ENCODE results near the gene MYO1A.

MYO1A gene

GRCh38 chr12:57016348-57016747 is 33.6 kb downstream of the MYO1A start, which contains the start of gene TAC3:
TAC3 (minus strand) TSS chr12:57016529; CDS start chr12:57015797, 732 bp downstream.
- DNase-seq (ENCODE audit: low read depth in 3 of 3), result no peak

GRCh38 chr12:57012600-57013465 is 37.1 kb downstream of the MYO1A start:
- no peak for DNase-seq (ENCODE audit: low read depth in 3 of 3)

GRCh38 chr12:57011438-57012424 is 38.2 kb downstream of the MYO1A start:
- no peak for DNase-seq (ENCODE audit: low read depth in 3 of 3)

- DNase-seq (ENCODE audit: low read depth in 3 of 3), result no peak
Observed at GRCh38 chr12:57010627-57011247, 39.2 kb downstream of the MYO1A start.

GRCh38 chr12:57009949-57010626 is 39.8 kb downstream of the MYO1A start:
- DNase-seq (ENCODE audit: low read depth in 3 of 3), result no peak

- DNase-seq (ENCODE audit: low read depth in 3 of 3), result no peak
Observed at GRCh38 chr12:57008178-57008577, 41.8 kb downstream of the MYO1A start.

GRCh38 chr12:57006809-57007475 is 43.0 kb downstream of the MYO1A start:
- no peak for DNase-seq (ENCODE audit: low read depth in 3 of 3)

- DNase-seq (ENCODE audit: low read depth in 3 of 3), result peak in 2 of 3 donors; percentile 26 to 68
Observed at GRCh38 chr12:57005980-57006808, 43.7 kb downstream of the MYO1A start, which contains the start of gene ZBTB39. ZBTB39 (minus strand) TSS chr12:57006546; CDS start chr12:57004917, 1,629 bp downstream.

GRCh38 chr12:57004651-57005050 is 45.3 kb downstream of the MYO1A start:
- no peak for DNase-seq (ENCODE audit: low read depth in 3 of 3)

GRCh38 chr12:57003395-57003794 is 46.5 kb downstream of the MYO1A start:
- DNase-seq (ENCODE audit: low read depth in 3 of 3), result no peak

- peak; percentile 52 to 78 (median 60) for DNase-seq (ENCODE audit: low read depth in 3 of 3)
Observed at GRCh38 chr12:57001448-57001906, 48.5 kb downstream of the MYO1A start.

GRCh38 chr12:57000393-57000792 is 49.5 kb downstream of the MYO1A start:
- no peak for DNase-seq (ENCODE audit: low read depth in 3 of 3)

- no peak for DNase-seq (ENCODE audit: low read depth in 3 of 3)
Observed at GRCh38 chr12:56999456-56999855, 50.5 kb downstream of the MYO1A start.

GRCh38 chr12:56998981-56999380 is 50.9 kb downstream of the MYO1A start:
- DNase-seq (ENCODE audit: low read depth in 3 of 3), result peak; percentile 27 to 63 (median 37)

- DNase-seq (ENCODE audit: low read depth in 3 of 3), result no peak
Observed at GRCh38 chr12:56998316-56998715, 51.6 kb downstream of the MYO1A start.

- DNase-seq (ENCODE audit: low read depth in 3 of 3), result no peak
Observed at GRCh38 chr12:56996793-56997545, 53.0 kb downstream of the MYO1A start.

GRCh38 chr12:56995930-56996496 is 53.9 kb downstream of the MYO1A start:
- no peak for DNase-seq (ENCODE audit: low read depth in 3 of 3)

- no peak for DNase-seq (ENCODE audit: low read depth in 3 of 3)
Observed at GRCh38 chr12:56995201-56995929, 54.6 kb downstream of the MYO1A start.
